Fibroblast of lung (primary cell): ENCODE results near the gene CFAP53.

Experiments used
- CTCF ChIP-seq, 2 donors: IDR thresholded peaks in 1 of 2; conservative IDR thresholded peaks in 1 of 2; 1 replicate in 1 of 2; 2 replicates in 1 of 2; pipeline ENCODE4 v1.5.1; 2011 to 2012; ENCODE audit warnings: low read length in 2 of 2, control low read depth in 1 of 2, inconsistent platforms in 1 of 2, low read depth in 1 of 2, mild to moderate bottlenecking in 1 of 2
- EZH2 ChIP-seq: IDR thresholded peaks from 2 replicates; pipeline ENCODE4 v1.5.1; 2012; ENCODE audit warnings: low read length, control low read depth, mild to moderate bottlenecking; ENCODE audit errors: missing control alignments

GRCh38 chr18:50196261-50196660 lies 70.0 kb downstream of the CFAP53 start:
- TF ChIP-seq CTCF (conservative IDR thresholded peaks at IDR 0.05 in 1 of 2, IDR thresholded peaks at IDR 0.05 in 1 of 2; ENCODE audit: low read depth in 1 of 2, low read length in 2 of 2) = no peak
- TF ChIP-seq EZH2 = peak; percentile 30
